ENCODE results near the gene NEXN. TPM values are rescaled to one million over a fixed set of nuclear protein-coding genes. Genes with fewer than 3 reads are reported as not detected.

Gene NEXN
- total and polyA plus RNA-seq, 2 experiments from 2014 or later: 2.6 to 11.8 TPM

DNA sequence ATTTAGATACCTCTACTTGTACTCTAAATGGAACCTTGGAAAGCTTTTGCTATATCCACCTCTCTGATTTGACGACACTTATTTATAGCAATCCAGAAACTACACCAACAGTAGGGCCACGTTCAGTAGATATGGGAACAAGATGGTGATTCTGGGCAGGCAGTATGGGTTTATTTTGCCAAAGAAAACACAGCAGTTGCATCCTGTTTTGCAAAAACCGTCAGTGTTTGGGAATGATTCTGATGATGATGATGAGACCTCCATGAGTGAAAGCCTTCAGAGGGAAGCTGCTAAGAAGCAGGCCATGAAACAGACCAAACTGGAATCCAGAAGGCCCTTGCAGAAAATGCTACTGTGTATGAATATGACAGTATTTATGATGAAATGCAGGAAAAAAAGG lies 41.5 kb upstream of the NEXN start:
- Histone ChIP-seq H3K4me3 (no peak overlapping the region), H3F3A (replicated peaks; ENCODE audit: low read depth) (no peaks in the 10 kb centered on the region), H3K4me1 (ENCODE audit: insufficient read depth) (no peaks in the 10 kb centered on the region), H3K79me2 (replicated peaks; ENCODE audit: insufficient read depth) (no peaks in the 10 kb centered on the region), H4K20me1 (replicated peaks; ENCODE audit: insufficient read depth) (no peaks in the 10 kb centered on the region), H2AFZ (no peak overlapping the region), H3K36me3 (ENCODE audit: insufficient read depth) (no peaks in the 10 kb centered on the region), H3K27ac (ENCODE audit: low read depth) (no peak overlapping the region), H3K9me2 (ENCODE audit: insufficient read depth) (no peaks in the 10 kb centered on the region), H3K4me2 (no peak overlapping the region), H3K27me3 (ENCODE audit: insufficient read depth) (no peaks in the 10 kb centered on the region)
- TF ChIP-seq ZNF462 (CRISPR knock-in tag; IDR thresholded peaks at IDR 0.05) (no peak), NANOG (IDR thresholded peaks at IDR 0.05; ENCODE audit: borderline replicate concordance) (no peak), EZH2 (IDR thresholded peaks at IDR 0.05; ENCODE audit: low read depth, unreplicated experiment) (no peak), EZH2phosphoT487 (IDR thresholded peaks at IDR 0.05; ENCODE audit: unreplicated experiment) (no peak), POLR2AphosphoS5 (IDR thresholded peaks at IDR 0.05; ENCODE audit: low read depth) (no peak), CREB1 (CRISPR knock-in tag; IDR thresholded peaks at IDR 0.05; ENCODE audit: low read depth) (no peak), STAT1 (IDR thresholded peaks at IDR 0.05; ENCODE audit: unreplicated experiment) (no peak), JUNB (IDR thresholded peaks at IDR 0.05; ENCODE audit: unreplicated experiment) (no peak)
- TF ChIP-seq, protein P1, sequence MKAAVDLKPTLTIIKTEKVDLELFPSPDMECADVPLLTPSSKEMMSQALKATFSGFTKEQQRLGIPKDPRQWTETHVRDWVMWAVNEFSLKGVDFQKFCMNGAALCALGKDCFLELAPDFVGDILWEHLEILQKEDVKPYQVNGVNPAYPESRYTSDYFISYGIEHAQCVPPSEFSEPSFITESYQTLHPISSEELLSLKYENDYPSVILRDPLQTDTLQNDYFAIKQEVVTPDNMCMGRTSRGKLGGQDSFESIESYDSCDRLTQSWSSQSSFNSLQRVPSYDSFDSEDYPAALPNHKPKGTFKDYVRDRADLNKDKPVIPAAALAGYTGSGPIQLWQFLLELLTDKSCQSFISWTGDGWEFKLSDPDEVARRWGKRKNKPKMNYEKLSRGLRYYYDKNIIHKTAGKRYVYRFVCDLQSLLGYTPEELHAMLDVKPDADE (IDR thresholded peaks at IDR 0.05): no peak
- TF ChIP-seq, protein P2, sequence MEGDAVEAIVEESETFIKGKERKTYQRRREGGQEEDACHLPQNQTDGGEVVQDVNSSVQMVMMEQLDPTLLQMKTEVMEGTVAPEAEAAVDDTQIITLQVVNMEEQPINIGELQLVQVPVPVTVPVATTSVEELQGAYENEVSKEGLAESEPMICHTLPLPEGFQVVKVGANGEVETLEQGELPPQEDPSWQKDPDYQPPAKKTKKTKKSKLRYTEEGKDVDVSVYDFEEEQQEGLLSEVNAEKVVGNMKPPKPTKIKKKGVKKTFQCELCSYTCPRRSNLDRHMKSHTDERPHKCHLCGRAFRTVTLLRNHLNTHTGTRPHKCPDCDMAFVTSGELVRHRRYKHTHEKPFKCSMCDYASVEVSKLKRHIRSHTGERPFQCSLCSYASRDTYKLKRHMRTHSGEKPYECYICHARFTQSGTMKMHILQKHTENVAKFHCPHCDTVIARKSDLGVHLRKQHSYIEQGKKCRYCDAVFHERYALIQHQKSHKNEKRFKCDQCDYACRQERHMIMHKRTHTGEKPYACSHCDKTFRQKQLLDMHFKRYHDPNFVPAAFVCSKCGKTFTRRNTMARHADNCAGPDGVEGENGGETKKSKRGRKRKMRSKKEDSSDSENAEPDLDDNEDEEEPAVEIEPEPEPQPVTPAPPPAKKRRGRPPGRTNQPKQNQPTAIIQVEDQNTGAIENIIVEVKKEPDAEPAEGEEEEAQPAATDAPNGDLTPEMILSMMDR (conservative IDR thresholded peaks at IDR 0.05; ENCODE audit: low read depth in 2 of 2): no peak
- no peak for DNase-seq (ENCODE audit: low spot score)
- H3K9me3 Mint-ChIP-seq: no peaks in the 10 kb centered on the region
- no peak for ATAC-seq
- no peaks in the 10 kb centered on the region for H3K27me3 Mint-ChIP-seq (ENCODE audit: insufficient read depth, low read depth, poor library complexity)
- no peak overlapping the region for H3K4me3 Mint-ChIP-seq
- no peak overlapping the region for H3K27ac Mint-ChIP-seq
- H3K4me1 Mint-ChIP-seq: no peaks in the 10 kb centered on the region
- no peaks in the 10 kb centered on the region for H3K36me3 Mint-ChIP-seq (ENCODE audit: low read depth)

All from GM23338 (cell line).